Cerebellar nuclear complex (tissue), 1 donor: ENCODE data around the gene GOLGA6D.
"Not testable (repeated sequence)": the region's sequence is repeated elsewhere in the genome, so short reads cannot be mapped to it uniquely, and the experiment has no call there.

Source experiments
- DNase-seq, 2 experiments: peaks; one replicate each; lab custom pipeline; 2025; lab: John Stamatoyannopoulos, UW

Gene GOLGA6D, protein sequence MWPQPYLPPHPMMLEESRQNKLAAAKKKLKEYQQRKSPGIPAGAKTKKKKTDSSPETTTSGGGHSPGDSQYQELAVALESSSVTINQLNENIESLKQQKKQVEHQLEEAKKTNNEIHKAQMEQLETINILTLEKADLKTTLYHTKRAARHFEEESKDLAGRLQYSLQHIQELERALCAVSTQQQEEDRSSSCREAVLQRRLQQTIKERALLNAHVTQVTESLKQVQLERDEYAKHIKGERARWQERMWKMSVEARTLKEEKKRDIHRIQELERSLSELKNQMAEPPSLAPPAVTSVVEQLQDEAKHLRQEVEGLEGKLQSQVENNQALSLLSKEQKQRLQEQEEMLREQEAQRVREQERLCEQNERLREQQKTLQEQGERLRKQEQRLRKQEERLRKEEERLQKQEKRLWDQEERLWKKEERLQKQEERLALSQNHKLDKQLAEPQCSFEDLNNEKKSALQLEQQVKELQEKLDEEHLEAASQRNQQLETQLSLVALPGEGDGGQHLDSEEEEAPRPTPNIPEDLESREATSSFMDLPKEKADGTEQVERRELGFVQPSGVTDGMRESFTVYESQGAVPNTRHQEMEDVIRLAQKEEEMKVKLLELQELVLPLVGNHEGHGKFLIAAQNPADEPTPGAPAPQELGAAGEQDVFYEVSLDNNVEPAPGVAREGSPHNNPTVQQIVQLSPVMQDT

DNA sequence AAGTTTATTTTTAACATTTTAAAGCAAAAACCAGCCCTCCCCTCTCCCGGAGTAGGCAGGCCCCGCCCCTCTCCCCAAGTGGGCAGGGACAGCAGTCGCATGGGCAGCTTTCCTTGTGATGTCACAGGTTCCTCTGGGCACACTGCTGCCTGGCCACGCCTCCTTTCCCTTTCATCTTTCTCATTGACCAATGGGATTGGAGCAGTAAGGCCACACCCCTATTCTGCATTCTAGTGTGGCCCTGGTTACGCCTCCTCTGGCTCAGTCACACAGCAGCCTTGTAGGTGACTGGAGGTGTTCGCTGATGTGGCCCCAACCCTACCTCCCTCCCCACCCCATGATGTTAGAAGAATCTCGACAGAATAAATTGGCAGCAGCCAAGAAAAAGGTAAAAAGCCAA is at the start of gene GOLGA6D:
Gene GOLGA6D (plus strand): TSS at position 264 of the 400 bp plus-strand sequence. CDS start 41 bp downstream, at position 305.
- DNase-seq: not testable (repeated sequence)

DNA sequence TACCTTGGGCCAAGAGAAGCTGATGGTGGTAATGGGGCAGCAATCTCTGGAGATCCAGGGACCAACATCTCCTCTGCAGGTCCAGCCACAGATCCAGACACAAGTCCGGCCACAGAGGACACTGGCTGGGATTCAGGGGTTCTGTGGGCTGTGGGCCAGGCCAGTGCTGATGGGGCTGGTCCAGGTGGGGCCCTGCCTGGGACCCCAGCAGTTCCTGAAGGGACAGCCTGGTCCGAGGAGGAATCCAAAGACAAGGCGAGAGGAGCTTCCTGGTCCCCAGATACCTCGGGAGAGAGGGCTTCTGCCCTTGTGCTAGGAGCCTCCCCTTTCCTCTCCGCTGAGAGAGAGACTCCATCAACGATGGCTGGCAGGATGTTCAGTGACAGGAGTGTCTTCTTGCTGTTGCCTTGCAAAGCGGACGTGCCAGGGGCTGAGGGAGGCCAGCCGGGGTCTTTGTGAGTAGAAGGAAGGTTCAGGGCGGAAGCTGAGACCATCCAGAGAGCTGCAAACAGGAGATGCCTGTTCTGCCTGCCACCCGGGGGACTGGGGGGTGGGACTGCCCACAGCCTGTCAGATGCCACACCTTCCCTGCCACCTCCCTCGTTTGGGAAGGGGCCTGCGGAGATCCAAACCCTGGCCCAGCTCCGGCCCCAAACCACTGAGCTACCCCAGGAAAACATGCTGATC is 49.0 kb upstream of the GOLGA6D start:
- DNase-seq: no peak

DNA sequence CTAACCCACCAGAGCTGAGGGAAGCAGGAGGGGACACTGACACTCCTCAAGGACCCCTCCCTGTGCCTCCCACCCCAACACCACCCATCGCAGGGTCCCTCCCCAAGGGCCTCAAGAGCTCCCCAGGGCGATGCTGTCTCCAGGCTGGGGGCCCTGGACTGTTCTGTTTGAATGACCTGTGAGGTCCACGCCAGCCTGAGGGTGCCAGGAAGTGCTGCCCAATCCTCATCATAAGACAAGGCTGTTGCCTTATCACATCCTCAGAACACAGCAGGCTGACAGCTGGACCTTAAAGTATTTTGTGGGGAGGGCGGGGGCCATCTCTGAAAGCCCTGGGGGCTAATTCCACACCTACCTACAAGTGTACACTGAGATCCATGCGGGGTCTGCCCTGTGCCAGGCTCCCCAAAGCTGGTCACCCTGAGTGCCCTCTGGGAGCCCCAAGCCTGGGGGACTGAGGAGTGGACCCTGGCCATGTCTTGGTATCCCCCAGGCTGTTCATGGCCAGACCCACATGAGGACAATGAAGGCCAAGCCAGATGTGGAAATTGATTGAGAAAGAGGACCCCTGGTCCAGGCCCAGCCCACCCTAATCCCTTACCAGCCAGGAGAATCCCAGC is 48.3 kb upstream of the GOLGA6D start:
- DNase-seq: no peak

DNA sequence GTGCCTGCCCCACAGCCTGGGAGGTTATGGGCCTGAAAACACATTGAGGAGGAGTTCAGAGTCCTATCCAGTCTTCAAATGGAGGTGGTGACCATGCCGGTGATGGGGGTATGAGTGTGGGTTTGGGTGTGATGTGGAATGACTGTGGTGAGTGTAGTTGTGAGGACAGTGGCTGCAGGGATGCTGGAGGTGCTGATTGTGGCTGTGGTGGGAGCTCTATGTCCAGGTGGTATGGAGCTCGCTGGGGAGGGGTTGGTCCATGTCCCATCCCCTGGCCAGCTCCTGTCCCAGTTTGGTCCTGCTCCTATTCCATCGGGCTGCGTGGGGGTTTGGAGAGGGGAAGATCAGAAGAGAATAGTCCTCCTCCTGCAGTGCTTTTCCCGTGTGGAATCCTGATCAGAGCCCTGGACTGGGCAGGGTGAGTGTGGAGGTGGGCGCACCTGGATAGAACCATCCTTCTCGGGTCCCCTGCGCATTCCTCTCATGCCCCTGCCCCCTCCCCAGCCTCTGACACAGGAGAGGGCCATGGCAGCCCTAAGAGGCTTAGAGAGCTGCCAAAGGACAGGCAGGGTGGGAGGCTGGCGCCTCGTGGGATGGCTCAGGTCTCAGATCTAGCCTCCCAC is 47.5 kb upstream of the GOLGA6D start:
- no peak for DNase-seq

DNA sequence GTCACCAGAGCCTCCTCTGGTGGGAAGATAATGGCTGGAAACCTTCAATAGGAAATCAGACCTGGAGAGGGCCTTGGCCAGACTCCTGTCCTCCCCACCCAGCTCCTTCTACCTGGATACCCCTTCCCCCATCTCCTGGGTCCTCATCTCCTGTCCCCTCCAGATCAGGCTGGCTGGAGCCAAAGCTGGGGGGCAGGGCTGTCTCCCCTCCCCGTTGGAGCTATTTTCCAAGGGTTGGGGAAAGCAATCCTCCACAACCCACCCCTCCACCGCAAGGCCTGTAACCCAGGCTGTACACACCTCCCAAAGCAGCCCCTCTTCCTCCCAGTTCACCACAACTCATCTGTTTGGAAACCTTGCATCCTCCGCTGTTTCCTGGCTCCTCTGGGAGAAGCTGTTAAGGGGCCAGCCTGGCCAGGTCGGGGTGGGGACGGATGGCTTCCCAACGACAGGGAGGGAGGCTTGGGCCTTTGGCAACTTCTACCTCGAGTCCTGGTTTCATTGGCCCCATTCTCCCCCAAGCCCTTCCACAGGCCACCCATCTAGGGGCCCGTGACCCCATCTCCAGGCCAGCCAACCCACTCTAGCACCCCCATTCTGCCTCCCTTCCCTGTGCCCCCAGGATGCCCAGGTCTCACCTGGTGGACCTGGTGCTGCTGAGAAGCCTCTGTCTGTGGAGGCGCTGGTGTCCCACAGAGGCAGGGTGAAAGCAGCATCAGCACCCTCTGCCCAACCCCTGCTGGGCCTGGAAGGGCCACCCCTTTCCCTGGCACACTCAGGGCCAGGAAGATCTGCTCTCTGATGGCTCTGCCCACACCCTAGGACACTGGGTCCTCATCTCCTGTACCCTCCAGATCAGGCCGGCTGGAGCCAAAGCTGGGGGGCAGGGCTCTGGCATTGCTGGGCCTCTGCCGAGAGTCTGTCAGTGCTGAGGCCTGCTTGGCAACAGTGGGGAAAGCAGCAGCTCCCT is 46.6 kb upstream of the GOLGA6D start:
- no peak for DNase-seq

DNA sequence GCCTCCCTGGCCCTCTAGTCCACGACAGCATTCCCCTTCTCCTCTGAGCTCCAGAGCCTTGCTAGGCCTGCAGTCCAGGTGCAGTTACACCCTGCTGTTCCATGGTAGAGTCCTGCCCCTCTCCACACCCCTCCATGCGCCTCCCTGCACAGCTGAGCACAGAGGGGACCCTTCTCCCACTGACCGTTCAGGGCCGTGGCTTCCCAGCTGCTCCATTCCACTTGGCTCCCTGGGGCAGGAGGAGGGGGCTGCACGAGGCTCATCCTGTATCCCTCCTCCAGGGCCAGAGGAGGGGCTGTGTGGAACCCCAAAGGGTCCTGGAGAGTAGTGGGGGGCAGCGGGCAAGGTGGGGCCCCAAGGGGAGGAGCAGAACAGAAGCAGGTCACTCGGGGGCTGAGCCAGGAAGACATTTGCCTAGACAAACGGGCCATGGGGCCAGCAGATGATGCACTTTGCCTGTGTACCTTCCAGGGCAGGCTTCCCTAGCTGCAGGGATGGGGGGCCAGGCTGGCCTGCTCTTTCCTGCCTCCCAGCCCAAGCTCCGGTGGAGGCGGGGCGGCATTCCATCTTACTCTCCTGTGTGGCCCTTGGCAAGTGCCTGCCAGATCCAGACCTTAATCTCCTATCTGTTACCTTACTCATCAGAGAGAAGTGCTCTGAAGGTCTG is 45.2 kb upstream of the GOLGA6D start:
- no peak for DNase-seq

DNA sequence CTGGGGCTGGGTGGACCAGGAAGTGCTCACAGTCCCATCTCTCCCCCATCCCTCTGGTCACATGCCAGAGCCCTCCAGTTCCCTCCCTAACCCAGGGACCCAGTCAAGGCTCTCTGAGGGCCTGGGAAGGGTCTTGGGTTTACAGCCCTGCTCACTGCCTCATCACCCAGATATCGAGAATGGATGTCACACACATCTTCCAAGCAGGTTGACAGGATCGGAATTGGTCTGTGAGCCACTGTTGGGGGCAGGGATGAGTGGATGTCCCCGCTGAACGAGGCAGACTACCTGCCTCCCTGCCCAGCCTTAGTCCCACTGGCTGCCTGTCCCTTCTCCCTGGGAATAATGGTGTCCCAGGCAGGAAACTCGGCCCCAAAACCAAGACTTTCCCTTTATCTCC is 44.5 kb upstream of the GOLGA6D start:
- no peak for DNase-seq

DNA sequence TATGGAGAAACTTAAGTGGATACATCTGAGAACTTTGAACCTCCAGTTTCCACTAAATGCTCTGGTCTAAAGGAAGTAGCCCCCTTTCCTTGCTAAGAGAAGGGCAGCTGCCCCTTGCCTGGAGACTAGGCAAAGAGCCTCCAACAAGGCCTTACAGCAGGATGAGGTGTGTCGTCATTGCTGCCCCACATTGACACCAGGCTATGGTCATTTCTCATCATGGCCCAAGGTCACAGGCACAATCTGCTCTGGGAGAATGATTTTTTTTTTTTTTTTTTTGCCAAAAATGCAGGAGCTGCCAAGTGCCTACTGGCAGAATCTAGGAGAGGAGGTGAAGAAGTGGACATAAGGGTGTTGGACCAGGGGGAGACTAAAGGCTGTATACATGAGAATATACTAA is 36.9 kb upstream of the GOLGA6D start:
- DNase-seq: not testable (repeated sequence)

DNA sequence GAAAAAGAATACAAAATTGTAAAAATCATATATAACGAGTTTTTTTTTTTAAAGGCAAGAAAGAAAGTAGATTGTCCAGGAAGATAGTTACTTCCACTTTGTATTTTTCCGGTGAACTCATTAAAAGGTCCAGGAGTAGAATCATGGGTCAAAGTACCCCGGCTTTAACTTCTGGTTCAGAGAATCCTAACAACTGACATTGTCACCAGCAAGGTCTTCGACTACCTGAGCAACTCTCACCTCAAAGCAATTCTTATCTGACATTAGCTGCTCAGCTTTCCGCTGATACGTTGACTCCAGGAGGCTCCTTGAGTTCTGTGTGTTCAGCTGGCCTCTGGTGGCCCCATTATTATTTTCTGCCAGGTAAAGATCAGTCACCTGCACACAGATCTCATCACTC is 33.6 kb upstream of the GOLGA6D start:
- DNase-seq: not testable (repeated sequence)

DNA sequence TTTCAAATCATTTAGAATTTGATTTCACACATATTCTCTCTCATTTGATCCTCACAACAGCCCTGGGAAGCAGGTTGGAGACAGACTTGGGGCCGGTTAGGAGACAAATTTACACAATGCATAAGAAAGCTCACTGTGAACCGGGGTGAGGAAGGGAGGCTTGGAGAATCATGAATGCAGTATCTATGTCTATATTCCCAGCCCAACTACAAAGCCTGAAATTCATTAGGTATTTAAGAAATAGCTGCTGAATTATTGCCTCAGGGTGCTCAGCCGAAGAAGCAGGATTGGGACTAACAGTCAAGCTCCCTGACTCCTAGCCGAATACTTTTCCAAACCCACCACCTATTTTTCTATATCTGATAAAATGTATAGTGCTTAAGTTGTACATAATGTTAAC is 32.9 kb upstream of the GOLGA6D start:
- DNase-seq: no peak

DNA sequence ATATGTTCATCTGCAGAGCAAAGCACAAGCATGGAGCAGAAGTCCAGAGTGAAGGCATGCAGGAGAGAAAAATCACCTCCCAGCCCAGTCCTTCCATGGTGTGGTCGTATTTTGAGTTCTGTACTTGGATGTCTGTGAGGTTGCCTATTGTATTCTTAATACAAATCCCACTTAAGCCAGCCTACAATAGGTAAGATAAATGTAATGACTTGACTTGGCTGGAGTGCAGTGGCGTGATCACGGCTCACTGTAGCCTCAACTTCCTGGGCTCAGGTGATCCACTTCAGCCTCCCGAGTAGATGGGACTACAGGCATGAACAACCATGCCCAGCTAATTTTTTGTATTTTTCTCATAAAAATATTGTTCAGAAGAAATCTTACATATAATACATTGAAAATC is 31.3 kb upstream of the GOLGA6D start:
- not testable (repeated sequence) for DNase-seq

DNA sequence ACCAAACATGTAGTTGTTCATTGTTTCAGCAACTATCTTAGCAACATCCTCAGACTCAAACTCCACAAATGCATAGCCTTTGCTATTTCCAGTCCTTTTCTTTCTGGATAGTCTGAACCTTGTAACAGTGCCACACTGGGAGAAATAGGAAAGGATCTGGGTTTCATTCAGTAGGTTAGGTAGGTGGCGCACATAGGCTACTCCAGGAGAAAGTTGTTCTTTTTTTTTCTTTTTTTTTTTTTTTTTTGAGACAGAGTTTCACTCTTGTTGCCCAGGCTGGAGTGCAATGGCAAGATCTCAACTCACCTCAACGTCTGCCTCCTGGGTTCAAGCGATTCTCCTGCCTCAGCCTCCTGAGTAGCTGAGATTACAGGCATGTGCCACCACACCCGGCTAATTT is 30.4 kb upstream of the GOLGA6D start:
- not testable (repeated sequence) for DNase-seq

DNA sequence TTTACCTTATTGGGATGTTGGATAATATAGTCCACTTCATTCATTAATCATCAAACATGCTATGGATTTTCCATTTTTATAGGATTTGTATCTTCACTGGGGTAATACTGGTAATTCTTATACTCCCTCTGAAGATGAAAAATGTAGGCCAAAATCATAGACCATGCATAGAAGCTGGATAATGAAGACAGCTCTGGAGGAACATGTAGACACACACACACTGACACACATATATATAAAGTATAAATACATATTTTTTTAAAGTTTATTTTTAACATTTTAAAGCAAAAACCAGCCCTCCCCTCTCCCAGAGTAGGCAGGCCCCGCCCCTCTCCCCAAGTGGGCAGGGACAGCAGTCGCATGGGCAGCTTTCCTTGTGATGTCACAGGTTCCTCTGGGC is 24.6 kb upstream of the GOLGA6D start, which contains the start of gene GOLGA6C:
Gene GOLGA6C (plus strand): TSS at position 301 of the 400 bp plus-strand sequence. CDS start 265 bp downstream, outside the sequence.
- DNase-seq: not testable (repeated sequence)

DNA sequence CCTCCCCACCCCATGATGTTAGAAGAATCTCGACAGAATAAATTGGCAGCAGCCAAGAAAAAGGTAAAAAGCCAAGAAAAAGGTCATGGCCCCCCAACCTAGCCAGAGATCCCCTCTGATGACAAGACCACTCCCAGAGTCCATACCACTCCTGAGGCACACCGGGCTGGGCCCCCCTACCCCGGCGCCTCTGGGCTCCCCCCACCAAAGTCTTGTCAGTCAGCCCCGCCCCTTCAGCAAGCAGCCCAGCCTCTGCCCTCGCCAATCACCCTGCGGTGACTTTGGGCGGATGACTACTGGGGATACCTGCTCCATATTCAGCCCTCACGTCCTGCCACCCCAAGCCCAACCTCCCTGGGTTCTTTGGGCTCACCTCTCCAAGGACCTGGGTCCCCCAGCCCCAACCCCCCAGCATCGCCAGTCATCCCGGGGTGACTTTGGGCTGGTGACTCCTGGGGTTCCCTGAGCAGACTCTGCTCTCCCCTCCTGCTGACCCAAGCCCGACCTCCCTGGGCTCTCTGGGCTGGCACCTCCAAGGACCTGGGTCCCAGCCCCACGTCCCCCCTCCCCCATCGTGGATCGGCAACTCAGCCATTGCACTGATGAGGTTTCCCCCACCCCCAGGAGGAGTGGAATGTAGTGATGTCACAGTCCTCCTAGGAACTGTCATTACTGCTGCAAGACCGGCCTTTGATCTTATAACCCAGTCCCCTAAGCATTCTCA is 23.9 kb upstream of the GOLGA6D start:
- not testable (repeated sequence) for DNase-seq

DNA sequence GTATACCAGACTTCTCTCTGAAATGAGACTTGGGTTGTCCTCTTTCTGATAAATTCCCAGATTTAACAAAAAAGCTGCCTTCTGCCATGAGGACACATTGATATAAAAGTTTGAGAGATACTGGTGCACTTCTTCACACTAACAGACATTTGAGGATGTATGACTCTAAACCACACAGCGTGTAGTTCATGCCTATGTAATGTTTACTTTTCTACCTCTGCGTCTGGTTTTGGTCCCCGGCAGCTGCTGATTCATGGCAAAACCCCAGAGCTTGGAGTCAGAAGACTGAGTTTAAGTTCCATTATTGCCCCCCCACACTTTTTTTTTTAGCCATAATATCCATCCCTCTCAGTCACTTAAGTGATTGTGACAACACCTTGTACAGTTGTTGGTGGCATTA is 22.8 kb upstream of the GOLGA6D start:
- DNase-seq: not testable (repeated sequence)

DNA sequence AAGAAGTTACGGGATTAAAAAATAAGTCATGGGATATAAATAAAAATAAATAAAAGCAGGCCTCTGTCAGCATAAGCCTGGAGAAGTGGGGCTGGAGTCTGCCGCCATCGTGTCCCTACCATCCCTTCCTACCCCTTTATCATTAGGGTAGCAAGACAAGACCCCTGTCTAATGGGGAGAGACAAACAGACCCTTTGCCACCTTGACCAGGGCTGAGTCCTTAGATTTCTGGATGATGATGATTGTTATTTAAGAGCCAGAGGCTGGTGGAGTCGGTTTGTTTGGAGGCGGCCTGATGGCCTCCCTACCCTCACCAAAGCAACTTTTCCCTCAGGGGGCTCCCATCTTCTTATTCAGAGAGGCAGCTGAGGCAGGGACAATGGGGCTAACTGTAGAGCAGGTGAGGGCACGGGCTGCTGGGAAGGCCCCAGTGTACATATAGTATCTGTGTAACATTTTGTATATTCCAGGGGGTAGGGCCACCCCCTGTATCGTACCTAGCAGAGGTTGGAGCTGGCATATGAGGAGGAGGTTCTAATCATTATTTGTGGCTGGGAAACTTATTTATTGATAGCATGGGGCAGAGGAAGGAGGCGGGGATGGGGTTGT is 8.8 kb upstream of the GOLGA6D start:
- DNase-seq: not testable (repeated sequence)

DNA sequence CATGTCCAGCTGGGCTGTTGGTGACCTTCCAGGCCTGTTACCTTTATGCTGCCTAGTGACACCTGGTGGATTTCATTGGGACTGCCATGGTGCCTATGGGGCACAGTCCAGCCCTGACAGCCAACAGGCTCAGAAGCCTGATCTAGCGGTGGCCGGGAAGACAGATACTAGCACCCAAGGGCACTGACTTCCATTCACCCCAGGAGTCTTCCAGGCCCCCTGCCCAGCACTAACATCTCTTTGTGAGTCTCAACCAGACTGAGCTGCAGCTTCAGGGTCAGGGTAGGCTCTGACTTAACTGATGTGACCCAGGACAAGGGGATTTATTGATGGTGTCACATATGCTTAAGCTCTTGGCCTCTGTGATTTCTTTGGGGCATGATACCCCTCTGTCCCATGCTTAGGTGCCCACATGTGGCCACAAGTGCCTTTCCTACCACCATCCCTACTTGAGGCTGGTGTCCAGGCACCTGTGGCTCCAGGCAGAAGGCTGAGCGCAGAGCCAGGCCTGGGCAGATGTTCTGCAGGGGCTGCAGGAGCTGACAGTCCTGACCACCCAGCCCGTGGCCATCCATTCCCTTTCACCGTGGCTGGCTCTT is 8.0 kb upstream of the GOLGA6D start:
- not testable (repeated sequence) for DNase-seq

DNA sequence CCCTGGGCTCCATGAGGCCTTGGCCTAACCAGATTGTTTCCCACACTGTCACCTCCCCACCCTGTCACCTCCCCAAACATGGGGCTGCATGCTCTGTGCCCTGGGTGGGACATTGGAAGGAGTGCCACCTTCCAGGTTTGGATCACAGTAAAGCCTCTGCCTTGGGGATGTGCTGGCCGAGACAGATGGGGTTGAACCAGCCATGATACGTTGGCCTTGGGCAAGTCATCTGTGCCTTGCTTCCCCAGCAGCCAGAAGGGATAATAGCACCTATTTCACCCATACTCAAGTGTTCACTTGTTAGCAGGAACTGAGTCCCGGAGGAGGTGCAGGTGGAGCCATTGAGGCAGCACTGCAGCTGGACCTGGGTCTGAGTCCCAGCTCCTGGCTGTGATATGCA is 7.0 kb upstream of the GOLGA6D start:
- DNase-seq: not testable (repeated sequence)
